Measurements from ENCODE around the gene FAM168B. TPM values are rescaled to one million over a fixed set of nuclear protein-coding genes. Genes with fewer than 3 reads are reported as not detected.
"Not testable (repeated sequence)": the region's sequence is repeated elsewhere in the genome, so short reads cannot be mapped to it uniquely, and the experiment has no call there.

Gene FAM168B
- total RNA-seq, 4 donors from 2014 or later: 56.4 to 108 (median 86.9) TPM

GRCh38 chr2:131092458-131093005 is 728 bp downstream of the FAM168B start:
- no peak for DNase-seq (ENCODE audit: low spot score in 2 of 2)
- intact Hi-C loops (cut with DNase I; ENCODE audit: low total_unique reads): no loop called here
- H3K4me3 ChIP-seq (ENCODE audit: low read depth, poor library complexity, severe bottlenecking): peak overlapping the region; percentile 83
- TF ChIP-seq POLR2A (IDR thresholded peaks at IDR 0.05) (no peak), CTCF (IDR thresholded peaks at IDR 0.05) (no peak)
- WGBS, 2 donors: 1 to 2% methylated on average over 25 to 26 of the region's 26 CpGs

- intact Hi-C loops (cut with DNase I; ENCODE audit: low total_unique reads): no loop called here
- no peak overlapping the region for H3K4me3 ChIP-seq (ENCODE audit: low read depth, poor library complexity, severe bottlenecking)
- DNase-seq (ENCODE audit: low spot score in 2 of 2): no peak
- WGBS, 2 donors: 76 to 84% methylated on average over 2 of the region's 2 CpGs
- TF ChIP-seq POLR2A (IDR thresholded peaks at IDR 0.05) (no peak), CTCF (IDR thresholded peaks at IDR 0.05) (no peak)
Measured at GRCh38 chr2:131085646-131086045, 7.6 kb downstream of the FAM168B start.

GRCh38 chr2:131081190-131081589 is 12.1 kb downstream of the FAM168B start:
- DNase-seq (ENCODE audit: low spot score in 2 of 2): no peak
- intact Hi-C loops (cut with DNase I; ENCODE audit: low total_unique reads): no loop called here
- TF ChIP-seq POLR2A (IDR thresholded peaks at IDR 0.05): no peak
- no peak for TF ChIP-seq CTCF (IDR thresholded peaks at IDR 0.05)
- 94 to 98% methylated on average over 4 of the region's 4 CpGs for WGBS, 2 donors
- H3K4me3 ChIP-seq (ENCODE audit: low read depth, poor library complexity, severe bottlenecking): no peak overlapping the region

GRCh38 chr2:131079931-131080330 is 13.3 kb downstream of the FAM168B start:
- intact Hi-C loops (cut with DNase I; ENCODE audit: low total_unique reads): loop anchor here (10.0 kb wide), 1 partner anchor 735 kb away; the partner anchor contains the start of gene IMP4
- DNase-seq (ENCODE audit: low spot score in 2 of 2); H3K4me3 ChIP-seq (ENCODE audit: low read depth, poor library complexity, severe bottlenecking): not testable (repeated sequence)
- 88 to 91% methylated on average over 6 of the region's 6 CpGs for WGBS, 2 donors

- DNase-seq (ENCODE audit: low spot score in 2 of 2): no peak
- TF ChIP-seq CTCF (IDR thresholded peaks at IDR 0.05): no peak
- no peak for TF ChIP-seq POLR2A (IDR thresholded peaks at IDR 0.05)
- WGBS, 2 donors: 67 to 80% methylated on average over 3 of the region's 3 CpGs
- no peak overlapping the region for H3K4me3 ChIP-seq (ENCODE audit: low read depth, poor library complexity, severe bottlenecking)
- intact Hi-C loops (cut with DNase I; ENCODE audit: low total_unique reads): loop anchor here (10.0 kb wide), 1 partner anchor 733 kb away; the partner anchor contains the start of gene IMP4
Measured at GRCh38 chr2:131077966-131078365, 15.3 kb downstream of the FAM168B start.

- intact Hi-C loops (cut with DNase I; ENCODE audit: low total_unique reads): loop anchor here (10.0 kb wide), 1 partner anchor 733 kb away; the partner anchor contains the start of gene IMP4
Measured at GRCh38 chr2:131077182-131077846, 15.9 kb downstream of the FAM168B start.

More at GRCh38 chr2:131077182-131077846, 15.9 kb downstream of the FAM168B start:
- DNase-seq (ENCODE audit: low spot score in 2 of 2): no peak
- 84 to 92% methylated on average over 11 of the region's 11 CpGs for WGBS, 2 donors
- H3K4me3 ChIP-seq (ENCODE audit: low read depth, poor library complexity, severe bottlenecking): no peak overlapping the region
- no peak for TF ChIP-seq CTCF (IDR thresholded peaks at IDR 0.05)
- no peak for TF ChIP-seq POLR2A (IDR thresholded peaks at IDR 0.05)
